CD4-positive, alpha-beta T cell treated with Interleukin-10 for 1 hour (primary cell): ENCODE measurements around the gene PDZD2.
"Not testable (repeated sequence)": the region's sequence is repeated elsewhere in the genome, so short reads cannot be mapped to it uniquely, and the experiment has no call there.

Source experiments
- DNase-seq: peaks from one replicate; pipeline ENCODE4 v3.0.0-alpha.2; 2020

PDZD2 gene

DNA sequence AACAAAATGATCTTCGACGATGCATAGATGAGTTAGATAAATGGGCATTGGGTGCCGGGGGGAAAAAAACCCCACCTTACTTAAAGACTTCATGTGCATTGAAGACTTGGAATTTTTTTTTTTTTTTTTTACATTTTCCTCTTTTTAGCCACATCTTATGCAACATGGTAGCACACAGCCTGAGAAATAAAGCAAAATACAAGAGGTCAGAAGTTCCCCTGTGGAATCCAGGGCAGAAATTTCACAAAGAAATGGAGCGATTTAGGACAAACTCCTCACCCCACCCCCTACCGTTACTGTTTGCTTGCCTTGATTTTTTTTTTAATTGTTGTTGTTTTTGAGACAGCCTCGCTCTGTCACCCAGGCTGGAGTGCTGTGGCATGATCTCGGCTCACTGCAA, 382.0 kb downstream of the PDZD2 start:
- no peak for DNase-seq

GRCh38 chr5:32021771-32022170, 382.8 kb downstream of the PDZD2 start:
- no peak for DNase-seq

DNA sequence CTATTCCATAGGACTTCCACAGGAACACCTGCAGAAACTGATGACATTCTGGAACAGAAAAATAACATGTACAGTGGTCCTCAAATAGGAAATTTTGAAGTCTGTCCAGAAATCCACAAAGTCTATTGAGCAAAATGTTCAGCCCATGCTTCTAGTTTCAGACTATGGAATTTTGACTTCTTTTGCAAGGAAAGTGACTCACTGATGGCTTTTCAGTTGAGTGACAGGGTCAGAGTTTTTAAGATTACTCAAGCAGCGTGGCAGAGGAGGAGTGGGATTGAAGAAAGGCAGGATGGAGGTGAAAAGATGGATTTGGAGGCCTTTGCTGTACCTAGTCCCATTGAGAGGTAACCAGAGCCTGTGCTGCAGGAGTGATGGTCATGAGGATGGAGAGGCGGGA, 383.7 kb downstream of the PDZD2 start:
- no peak for DNase-seq

- DNase-seq = no peak
Observed at GRCh38 chr5:32023816-32024215, 384.9 kb downstream of the PDZD2 start.

DNA sequence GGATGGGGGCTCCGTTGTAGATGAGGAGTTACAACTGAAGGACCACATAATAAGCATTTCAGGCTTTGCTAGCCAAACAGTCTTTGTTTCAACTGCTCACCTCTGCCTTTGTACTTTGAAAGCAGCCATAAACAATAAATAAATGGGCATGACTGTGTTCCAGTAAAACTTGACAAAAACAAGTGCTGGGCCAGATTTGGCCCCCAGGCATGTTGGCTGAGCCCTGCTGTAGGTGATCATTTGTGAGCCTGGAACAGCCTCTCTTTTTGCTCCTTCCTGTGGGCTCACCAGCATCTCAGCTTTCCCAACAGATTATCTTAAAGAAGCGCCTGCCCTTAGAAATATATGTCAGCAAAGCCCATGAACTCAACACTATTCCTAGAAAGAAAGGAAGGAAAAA, 385.8 kb downstream of the PDZD2 start:
- no peak for DNase-seq

- no peak for DNase-seq
Observed at GRCh38 chr5:32027093-32027716, 388.3 kb downstream of the PDZD2 start.

- DNase-seq = no peak
Observed at GRCh38 chr5:32027717-32028458, 389.0 kb downstream of the PDZD2 start.

- DNase-seq = no peak
Observed at GRCh38 chr5:32029261-32029660, 390.3 kb downstream of the PDZD2 start.

- DNase-seq = no peak
Observed at GRCh38 chr5:32029781-32030180, 390.9 kb downstream of the PDZD2 start.

DNA sequence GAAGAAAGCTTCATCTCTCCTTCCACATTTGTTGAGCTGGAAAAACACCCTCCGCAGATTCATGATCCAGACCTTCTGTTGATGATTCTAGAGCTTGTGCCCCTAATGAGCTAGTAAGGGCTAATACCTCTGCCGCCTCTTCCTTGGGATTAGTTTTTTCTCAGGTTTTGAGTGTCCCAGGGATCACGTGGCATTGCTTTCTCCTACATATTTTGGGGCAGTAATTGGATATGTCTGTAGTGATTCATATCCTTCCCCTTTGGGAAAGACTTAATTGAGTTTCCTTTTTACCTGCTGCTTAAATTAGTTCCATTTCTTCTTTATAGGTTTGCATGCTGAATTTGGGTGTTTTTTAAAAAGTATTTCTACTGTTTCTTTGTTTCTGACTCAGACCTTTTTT, 391.3 kb downstream of the PDZD2 start:
- no peak for DNase-seq

- no peak for DNase-seq
Observed at GRCh38 chr5:32030686-32031085, 391.8 kb downstream of the PDZD2 start.

- DNase-seq = no peak
Observed at GRCh38 chr5:32031089-32031488, 392.2 kb downstream of the PDZD2 start.

GRCh38 chr5:32038523-32038922, 399.6 kb downstream of the PDZD2 start:
- DNase-seq = no peak

DNA sequence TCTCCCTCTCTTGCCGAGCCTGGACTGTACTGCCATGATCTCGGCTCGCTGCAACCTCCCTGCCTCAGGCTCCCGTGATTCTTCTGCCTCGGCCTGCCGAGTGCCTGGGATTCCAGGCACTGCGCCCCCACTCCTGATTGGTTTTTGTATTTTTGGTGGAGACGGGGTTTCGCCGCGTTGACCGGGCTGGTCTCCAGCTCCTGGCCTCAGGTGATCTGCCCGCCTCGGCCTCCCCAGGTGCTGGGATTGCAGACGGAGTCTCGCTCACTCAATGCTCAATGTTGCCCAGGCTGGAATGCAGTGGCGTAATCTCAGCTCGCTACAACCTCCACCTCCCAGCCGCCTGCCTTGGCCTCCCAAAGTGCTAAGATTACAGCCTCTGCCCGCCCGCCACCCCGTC, 400.2 kb downstream of the PDZD2 start:
- not testable (repeated sequence) for DNase-seq

DNA sequence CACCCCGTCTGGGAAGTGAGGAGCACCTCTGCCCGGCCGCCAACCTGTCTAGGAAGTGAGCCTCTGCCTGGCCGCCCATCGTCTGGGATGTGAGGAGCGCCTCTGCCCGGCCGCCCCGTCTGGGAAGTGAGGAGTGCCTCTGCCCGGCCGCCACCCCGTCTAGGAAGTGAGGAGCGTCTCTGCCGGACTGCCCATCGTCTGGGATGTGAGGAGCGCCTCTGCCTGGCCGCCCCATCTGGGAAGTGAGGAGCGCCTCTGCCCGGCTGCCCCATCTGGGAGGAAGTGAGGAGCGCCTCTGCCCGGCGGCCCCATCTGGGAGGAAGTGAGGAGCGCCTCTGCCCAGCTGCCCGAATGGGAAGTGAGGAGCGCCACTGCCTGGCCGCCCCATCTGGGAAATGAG, 400.7 kb downstream of the PDZD2 start:
- DNase-seq = not testable (repeated sequence)

GRCh38 chr5:32040181-32040695, 401.3 kb downstream of the PDZD2 start:
- not testable (repeated sequence) for DNase-seq

- DNase-seq = no peak
Observed at GRCh38 chr5:32042551-32042961, 403.6 kb downstream of the PDZD2 start.

DNA sequence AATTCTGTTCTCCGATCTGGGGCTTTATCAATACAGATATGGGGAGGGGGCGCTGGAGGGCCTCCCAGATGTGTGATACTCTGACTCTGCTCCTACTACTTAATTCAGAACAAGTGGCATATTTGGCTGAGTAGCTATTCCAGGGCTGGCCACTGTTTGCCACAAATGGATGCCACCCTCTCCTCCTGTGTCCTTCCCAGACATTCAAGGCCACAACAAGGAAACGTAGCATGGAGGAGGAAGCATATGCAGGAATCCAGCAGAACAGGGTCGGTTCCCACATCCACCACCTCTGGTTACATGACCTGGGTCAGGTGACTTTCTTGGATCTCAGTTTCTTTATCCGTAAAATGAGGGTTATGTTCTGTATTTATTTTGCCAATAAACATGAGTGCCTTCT, 404.2 kb downstream of the PDZD2 start:
- DNase-seq = no peak

DNA sequence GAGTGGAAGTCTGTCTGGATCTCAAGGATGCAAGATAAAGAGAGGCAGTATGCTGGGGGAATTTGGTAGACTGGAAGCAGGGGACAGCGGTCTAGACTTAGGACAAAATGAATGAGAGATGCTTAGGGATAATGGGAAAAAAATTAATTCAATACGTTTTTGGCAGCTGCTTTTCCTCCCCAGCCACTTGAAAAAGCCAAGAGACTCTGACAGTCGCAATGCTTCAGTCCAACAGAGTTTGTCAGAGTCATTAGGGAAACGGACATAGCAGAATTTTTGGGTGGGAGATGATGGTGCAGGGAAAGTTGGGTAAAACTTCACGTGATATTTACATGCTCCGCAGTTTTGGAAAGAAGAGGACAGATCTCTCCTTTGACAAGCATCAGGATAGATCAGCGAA, 405.5 kb downstream of the PDZD2 start:
- DNase-seq = no peak

GRCh38 chr5:32044939-32045338, 406.0 kb downstream of the PDZD2 start:
- DNase-seq = no peak

DNA sequence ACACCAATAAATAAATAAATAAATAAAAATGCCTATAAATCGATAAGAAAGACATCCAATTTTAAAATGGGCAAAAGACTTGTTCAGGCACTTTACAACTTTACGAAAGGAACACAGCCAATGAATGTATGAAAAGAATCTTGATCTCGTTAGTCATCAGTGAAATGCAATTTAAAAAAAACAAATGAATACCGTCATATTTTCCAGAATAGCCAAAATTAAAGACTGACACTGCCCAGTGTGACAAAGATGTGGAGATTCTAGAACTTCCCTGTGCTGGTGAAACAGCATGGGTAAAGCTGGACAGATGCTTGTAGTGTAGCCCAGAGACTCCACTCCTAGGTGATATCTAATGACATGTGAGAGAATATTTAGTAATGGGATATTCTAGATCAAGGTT, 408.1 kb downstream of the PDZD2 start:
- no peak for DNase-seq

- no peak for DNase-seq
Observed at GRCh38 chr5:32051796-32052195, 412.9 kb downstream of the PDZD2 start.

DNA sequence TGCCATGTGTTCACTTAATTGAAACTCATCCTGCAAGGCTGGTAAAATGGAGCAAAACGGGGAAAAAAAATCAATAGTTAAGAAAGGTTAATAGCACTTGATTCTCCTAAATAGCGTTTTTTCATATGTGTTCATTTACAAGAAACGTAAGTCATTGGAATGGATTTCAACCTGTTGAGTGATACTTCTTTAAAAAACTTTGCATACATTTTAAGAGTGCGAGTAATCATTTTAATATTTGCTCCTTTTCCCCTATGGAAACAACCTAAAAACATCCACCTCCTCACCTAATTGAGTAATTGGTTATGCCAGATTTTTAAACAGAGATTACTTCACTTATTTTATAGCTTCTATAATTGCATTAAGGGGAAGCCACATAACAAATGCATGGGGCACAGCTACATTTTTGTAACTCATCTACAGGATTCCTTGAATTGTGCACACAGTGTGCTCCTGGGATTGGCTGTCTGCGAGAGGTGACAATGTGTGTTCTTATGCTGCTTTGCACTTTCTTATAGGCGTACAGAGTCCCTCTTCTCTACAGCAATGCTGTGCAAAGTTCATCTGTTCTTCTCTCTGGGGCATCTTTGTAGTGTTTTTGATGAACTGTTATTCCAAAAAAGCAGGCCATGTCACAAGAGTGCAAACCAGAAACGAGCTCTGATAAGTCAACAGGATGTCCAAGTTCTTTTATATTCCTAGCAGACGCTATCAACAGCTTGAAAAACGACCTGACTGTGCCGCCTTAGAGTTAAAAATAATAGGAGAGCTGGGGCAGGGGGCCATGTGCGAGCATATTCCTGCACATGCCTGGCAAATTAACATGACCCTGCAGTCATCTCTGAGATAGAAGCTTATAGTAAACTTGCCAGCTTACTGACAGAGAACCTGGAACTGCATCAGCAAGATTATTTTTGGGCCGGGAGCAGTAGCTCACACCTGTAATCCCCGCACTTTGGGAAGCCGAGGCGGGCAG, 417.2 kb downstream of the PDZD2 start:
- DNase-seq = no peak
